ENCODE data around the gene KLHL29.
A peak's percentile ranks its signal among the peaks of the same experiment; 100 is the strongest.

KLHL29 gene

GRCh38 chr2:23518481-23519333, 133.7 kb downstream of the KLHL29 start:
- no peak for DNase-seq

GRCh38 chr2:23519334-23519651, 134.3 kb downstream of the KLHL29 start:
- no peak for DNase-seq

DNA sequence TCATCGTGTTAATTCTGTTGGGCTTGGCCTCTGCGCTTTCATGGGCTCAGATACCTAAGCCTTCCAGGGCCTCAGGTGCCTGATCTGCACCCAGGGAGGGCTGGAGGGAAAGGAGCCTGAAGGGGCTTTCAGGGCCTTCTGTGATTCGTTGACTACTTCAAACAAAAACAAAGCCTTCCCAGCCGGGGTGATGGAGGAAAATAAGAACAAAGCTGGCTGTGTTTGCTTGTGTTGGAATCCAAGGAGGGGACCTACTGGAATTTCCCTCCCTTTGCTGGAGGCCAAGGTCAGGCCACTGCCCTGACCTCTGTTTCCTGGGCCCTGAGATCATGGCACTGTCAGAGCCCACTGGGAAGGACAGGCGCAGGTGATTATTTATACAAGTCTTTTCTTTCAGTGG, 135.3 kb downstream of the KLHL29 start:
- no peak for DNase-seq

- no peak for DNase-seq
Observed at GRCh38 chr2:23521060-23521459, 136.1 kb downstream of the KLHL29 start.

DNA sequence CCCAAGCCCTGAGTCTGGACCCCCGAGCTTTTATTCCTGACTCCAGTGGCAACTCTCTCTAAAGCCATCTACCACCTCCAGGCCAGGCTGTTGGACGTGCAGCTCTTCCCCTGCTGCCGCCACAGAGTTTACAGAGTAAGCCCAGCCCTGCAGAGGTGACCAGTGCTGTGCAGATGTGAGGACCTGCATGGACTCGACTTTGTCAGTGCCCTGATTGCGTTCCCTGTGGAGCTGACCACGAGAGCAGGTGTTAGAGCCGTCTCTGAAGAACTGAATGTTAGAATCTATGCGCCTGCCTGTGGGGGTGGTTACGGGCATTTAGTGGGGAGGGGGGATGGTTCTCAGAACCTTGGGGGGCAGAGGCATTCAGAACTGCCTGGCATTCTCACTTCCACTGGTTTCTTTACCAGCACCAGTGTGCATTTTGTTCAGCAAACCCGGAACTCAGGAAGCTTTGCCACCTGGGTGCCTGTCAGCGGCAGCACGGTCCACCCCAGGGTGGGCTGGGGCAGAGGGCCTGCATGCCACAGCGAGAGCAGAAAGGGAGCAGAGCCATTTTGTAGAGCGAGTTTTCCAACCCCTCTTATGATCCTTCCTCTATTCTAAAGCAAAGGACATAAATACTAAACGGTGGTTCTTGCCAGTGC, 137.9 kb downstream of the KLHL29 start:
- no peak for DNase-seq

DNA sequence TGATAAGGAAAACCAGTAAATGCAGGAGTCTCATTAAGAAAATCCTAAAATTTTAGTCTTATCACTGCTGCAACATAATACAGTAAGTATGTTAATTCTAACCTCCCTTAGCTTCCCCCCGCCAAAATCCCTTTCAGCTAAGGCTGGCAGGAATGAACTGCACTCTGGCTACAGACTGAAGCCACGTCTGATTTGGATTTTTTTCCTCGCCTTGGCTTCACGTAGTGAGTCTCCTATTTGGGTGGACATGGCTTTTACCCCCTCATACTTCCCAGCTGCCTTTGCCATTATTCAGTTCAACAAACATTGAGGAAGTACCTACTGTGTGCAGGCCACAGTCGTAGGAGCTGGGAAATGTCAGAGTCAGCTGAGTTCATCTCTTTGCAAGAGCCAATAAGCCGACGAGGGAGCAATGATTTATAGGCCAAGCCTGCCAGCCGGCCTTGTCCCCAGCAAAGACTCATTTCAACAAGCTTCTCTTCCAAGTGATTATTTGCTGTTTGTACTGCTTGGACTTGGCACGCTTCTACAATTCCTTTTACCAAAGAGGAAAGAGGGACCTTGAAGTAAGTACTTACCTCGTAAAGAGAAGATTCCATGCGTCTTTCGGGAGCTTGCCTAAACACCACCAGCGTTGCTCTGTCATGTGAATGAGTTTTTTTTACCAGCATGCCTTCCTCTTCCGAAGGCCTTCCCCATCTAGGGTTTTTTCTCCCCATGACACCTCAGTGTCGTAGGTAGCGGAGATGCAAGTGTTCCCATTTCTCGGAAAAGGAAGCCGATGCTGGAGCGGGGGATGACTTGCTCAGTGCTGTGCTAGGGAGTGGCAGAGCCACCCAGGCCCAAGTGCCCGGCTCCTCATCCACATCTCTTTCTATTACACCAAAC, 138.6 kb downstream of the KLHL29 start:
- no peak for DNase-seq

DNA sequence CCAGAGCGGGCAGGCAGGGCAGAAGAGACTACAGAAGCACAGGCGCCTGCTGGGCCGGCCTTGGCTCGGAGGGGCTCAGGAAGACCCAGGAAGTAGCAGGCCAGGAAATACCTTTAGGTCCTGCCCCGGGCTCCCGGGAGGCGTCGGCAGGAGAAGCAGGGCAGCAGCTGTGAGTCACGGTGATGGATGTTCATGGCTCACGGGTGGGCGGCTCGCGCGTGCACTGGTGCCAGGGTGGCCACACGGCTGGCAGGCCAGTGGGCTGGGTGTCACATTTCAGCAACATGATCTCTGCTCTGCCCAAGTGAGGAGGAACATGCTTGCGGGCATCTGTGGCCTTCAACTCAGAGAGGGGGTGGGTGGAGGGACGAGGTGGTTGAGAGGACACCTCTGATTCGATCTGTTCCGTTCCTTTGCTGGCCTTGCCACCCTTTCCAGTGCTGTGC, 139.3 kb downstream of the KLHL29 start:
- DNase-seq: no peak

GRCh38 chr2:23525137-23525765, 140.3 kb downstream of the KLHL29 start:
- no peak for DNase-seq

DNA sequence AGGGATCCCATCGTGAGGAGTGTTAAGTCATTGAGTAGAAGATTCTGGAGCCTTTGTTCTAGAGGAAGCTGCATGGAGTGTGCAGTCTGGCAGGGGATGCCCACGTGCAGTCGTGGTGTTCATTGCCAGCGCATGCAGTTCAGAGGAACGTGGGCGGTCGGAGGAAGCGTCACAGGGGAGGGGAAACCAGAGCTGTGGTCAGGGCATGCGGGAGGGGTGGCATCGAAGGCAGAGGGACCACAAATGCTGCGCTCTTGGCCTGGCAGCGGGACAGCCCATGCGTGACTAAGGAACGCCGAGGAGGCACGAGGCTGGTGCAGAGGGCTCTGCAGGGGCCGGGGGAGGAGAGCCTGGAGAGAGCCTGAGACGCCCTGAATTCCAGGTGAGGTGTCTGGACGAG, 141.1 kb downstream of the KLHL29 start:
- no peak for DNase-seq

- no peak for DNase-seq
Observed at GRCh38 chr2:23526835-23527790, 142.1 kb downstream of the KLHL29 start.

- DNase-seq: no peak
Observed at GRCh38 chr2:23528171-23528570, 143.2 kb downstream of the KLHL29 start.

GRCh38 chr2:23528690-23529089, 143.7 kb downstream of the KLHL29 start:
- no peak for DNase-seq

DNA sequence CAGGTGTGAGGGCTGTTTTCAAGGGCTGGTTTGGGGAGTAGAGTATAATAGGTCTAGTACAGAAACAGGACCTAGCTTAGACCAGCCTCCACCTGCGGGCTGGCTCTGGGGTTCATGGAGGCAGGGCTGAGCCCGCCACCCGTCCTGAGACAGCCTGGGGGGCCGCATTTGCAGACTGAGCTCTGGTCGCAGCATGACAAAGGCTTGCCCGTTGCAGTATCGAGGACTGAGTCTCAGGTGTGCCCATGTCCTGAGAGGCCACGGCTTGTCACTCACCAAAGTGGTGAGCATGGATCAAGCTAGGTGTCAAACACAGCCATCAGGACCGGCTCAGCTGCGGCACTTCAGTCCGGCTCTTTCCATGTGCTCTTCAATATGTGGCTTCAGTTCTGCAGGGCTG, 144.7 kb downstream of the KLHL29 start:
- DNase-seq: no peak

DNA sequence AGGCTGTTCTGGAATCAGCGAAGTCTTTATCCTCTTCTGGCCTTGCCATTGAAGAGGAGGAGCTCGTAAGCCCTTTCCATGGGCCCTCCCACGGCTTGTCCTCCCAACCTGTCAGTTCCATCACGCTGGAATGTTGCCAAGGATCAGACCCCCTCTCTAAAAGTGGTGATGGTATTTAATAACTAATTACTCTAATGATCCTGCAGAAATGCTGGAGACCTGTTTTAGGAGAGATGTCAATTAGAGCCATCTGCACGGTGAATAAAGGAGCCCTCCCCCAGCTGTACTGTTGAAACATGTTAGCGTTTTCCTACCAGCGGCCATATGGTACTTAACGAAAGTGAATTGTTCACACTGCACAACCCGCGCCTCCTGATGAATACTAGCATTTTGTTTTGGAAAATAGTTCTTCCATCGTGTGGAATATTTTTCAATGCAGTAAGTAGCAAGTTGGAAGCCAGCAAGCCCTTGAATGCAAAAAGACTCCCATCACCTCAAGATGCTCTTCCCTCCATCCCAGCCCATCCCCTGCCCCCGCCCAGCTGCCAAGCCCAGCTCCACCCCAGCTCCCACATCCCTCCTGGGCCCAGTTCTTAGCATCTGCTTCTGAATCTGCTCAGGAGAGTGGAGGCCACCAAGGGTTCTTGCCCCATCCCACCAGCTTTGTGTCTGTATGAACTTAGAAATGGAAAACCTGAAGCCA, 145.4 kb downstream of the KLHL29 start:
- DNase-seq: no peak

DNA sequence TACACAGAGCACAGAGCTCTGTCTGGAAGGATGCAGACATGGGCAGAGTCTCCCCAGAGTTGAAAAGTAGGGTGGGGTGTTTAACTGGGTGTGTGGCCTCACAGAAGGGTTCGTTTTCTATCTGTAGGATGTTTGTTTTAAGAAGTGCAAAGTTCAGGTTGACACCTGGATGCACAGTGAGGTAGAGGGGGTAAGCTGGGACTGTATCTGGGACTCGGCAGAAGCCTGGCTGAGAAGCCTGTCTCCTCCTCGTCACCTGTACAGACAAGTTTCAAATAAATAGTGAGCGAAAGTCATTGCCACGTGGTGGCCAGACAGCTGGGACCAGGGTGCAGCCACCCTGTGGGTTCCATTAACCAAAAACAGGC, 145.9 kb downstream of the KLHL29 start:
- no peak for DNase-seq

- no peak for DNase-seq
Observed at GRCh38 chr2:23531280-23531679, 146.3 kb downstream of the KLHL29 start.

GRCh38 chr2:23531881-23532280, 146.9 kb downstream of the KLHL29 start:
- DNase-seq: no peak

GRCh38 chr2:23532391-23533337, 147.7 kb downstream of the KLHL29 start:
- peak; percentile 73 for DNase-seq

GRCh38 chr2:23533338-23533695, 148.3 kb downstream of the KLHL29 start:
- DNase-seq: no peak

DNA sequence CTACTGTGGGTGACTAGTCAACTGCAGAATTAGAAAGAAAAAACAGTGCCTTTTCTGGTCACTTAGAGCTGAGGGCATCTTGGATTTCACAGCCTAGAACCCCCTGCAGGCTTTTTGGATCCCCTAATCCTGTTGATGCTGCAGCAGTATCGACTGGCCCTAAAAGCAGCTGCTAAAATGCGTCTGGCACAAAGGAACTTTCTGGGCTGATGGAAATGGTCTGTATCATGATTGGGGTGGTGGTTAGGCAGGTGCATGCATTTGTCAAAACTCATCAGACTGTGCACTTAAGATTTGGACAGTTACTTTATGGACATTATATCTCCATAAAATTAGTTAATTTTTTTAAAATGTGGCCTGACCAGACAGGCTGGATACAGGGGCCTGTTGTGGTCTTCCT, 149.8 kb downstream of the KLHL29 start:
- DNase-seq: no peak
